Measurements from ENCODE around the gene LNP1. TPM values are rescaled to one million over a fixed set of nuclear protein-coding genes. Genes with fewer than 3 reads are reported as not detected.

Gene LNP1
- total RNA-seq, 2 donors from 2014 or later, result 4.3 to 7.9 TPM

- H3K4me1 Mint-ChIP-seq, result peaks cover 18% of the 10 kb centered on the region
- no peak overlapping the region for H3K27ac Mint-ChIP-seq
Measured at GRCh38 chr3:100396967-100397366, 4.4 kb upstream of the LNP1 start.

GRCh38 chr3:100399341-100400071, 1.8 kb upstream of the LNP1 start:
- no peaks in the 10 kb centered on the region for H3K4me1 ChIP-seq (ENCODE audit: control insufficient read depth, insufficient read depth, low read length)
- Mint-ChIP-seq H3K4me3 (peak overlapping the region; percentile 76), H3K27me3 (ENCODE audit: insufficient read depth) (no peaks in the 10 kb centered on the region), H3K36me3 (ENCODE audit: low read depth) (peaks cover 9% of the 10 kb centered on the region), H3K9me3 (no peaks in the 10 kb centered on the region), H3K4me1 (peaks cover 17% of the 10 kb centered on the region), H3K27ac (no peak overlapping the region)
- H3K36me3 ChIP-seq (ENCODE audit: control insufficient read depth, insufficient read depth, low read length), result peaks cover 2% of the 10 kb centered on the region
- no peaks in the 10 kb centered on the region for H3K27me3 ChIP-seq (ENCODE audit: control insufficient read depth, insufficient read depth, low read length, poor library complexity, severe bottlenecking)
- no peaks in the 10 kb centered on the region for H3K9me3 ChIP-seq (ENCODE audit: control insufficient read depth, low read length)
- peak overlapping the region; percentile 87 for H3K9ac ChIP-seq (ENCODE audit: extremely low read depth, low read length, poor library complexity, severe bottlenecking)
- WGBS, 2 experiments (ENCODE audit: insufficient coverage in 1 of 2, insufficient read length in 1 of 2), result 75 to 82% methylated on average over 6 to 9 of the region's 9 CpGs
- no peak for DNase-seq
- TF ChIP-seq CTCF (conservative IDR thresholded peaks at IDR 0.05), result no peak
- H3K4me3 ChIP-seq (ENCODE audit: low read length), result peak overlapping the region; percentile 96
- no peak overlapping the region for H3K27ac ChIP-seq (ENCODE audit: low read depth, low read length)

More at GRCh38 chr3:100396967-100397366, 4.4 kb upstream of the LNP1 start:
- Histone ChIP-seq H3K4me3 (ENCODE audit: low read length) (no peak overlapping the region), H3K9me3 (ENCODE audit: control insufficient read depth, low read length) (no peaks in the 10 kb centered on the region), H3K36me3 (ENCODE audit: control insufficient read depth, insufficient read depth, low read length) (peaks cover 12% of the 10 kb centered on the region), H3K9ac (ENCODE audit: extremely low read depth, low read length, poor library complexity, severe bottlenecking) (no peak overlapping the region), H3K27ac (ENCODE audit: low read depth, low read length) (no peak overlapping the region), H3K27me3 (ENCODE audit: control insufficient read depth, insufficient read depth, low read length, poor library complexity, severe bottlenecking) (no peaks in the 10 kb centered on the region), H3K4me1 (ENCODE audit: control insufficient read depth, insufficient read depth, low read length) (no peaks in the 10 kb centered on the region)
- DNase-seq, result no peak
- Mint-ChIP-seq H3K9me3 (no peaks in the 10 kb centered on the region), H3K27me3 (ENCODE audit: insufficient read depth) (no peaks in the 10 kb centered on the region), H3K4me3 (no peak overlapping the region), H3K36me3 (ENCODE audit: low read depth) (peaks cover 12% of the 10 kb centered on the region)
- WGBS, 2 experiments (ENCODE audit: insufficient coverage in 1 of 2, insufficient read length in 1 of 2), result 91% methylated on average over 2 of the region's 2 CpGs; no CpG with 5 or more reads in 1 of the 2 experiments
- no peak for TF ChIP-seq CTCF (conservative IDR thresholded peaks at IDR 0.05)

GRCh38 chr3:100400419-100400779, 940 bp upstream of the LNP1 start:
- Mint-ChIP-seq H3K4me1 (peaks cover 19% of the 10 kb centered on the region), H3K36me3 (ENCODE audit: low read depth) (peaks cover 12% of the 10 kb centered on the region), H3K9me3 (no peaks in the 10 kb centered on the region), H3K27me3 (ENCODE audit: insufficient read depth) (no peaks in the 10 kb centered on the region), H3K27ac (peak overlapping the region; percentile 58), H3K4me3 (peak overlapping the region; percentile 76)
- Histone ChIP-seq H3K4me3 (ENCODE audit: low read length) (peak overlapping the region; percentile 96), H3K4me1 (ENCODE audit: control insufficient read depth, insufficient read depth, low read length) (no peaks in the 10 kb centered on the region), H3K36me3 (ENCODE audit: control insufficient read depth, insufficient read depth, low read length) (no peaks in the 10 kb centered on the region), H3K9me3 (ENCODE audit: control insufficient read depth, low read length) (no peaks in the 10 kb centered on the region), H3K27me3 (ENCODE audit: control insufficient read depth, insufficient read depth, low read length, poor library complexity, severe bottlenecking) (no peaks in the 10 kb centered on the region), H3K9ac (ENCODE audit: extremely low read depth, low read length, poor library complexity, severe bottlenecking) (peak overlapping the region; percentile 87), H3K27ac (ENCODE audit: low read depth, low read length) (peak overlapping the region; percentile 91)
- DNase-seq, result no peak
- TF ChIP-seq CTCF (conservative IDR thresholded peaks at IDR 0.05), result no peak
- WGBS, 2 experiments (ENCODE audit: insufficient coverage in 1 of 2, insufficient read length in 1 of 2), result 0% methylated on average over 3 to 22 of the region's 22 CpGs

All from endodermal cell (in vitro differentiated cells).